ENCODE measurements around the gene ADAMTS18. TPM values are rescaled to one million over a fixed set of nuclear protein-coding genes. Genes with fewer than 3 reads are reported as not detected.
"Not testable (repeated sequence)": the region's sequence is repeated elsewhere in the genome, so short reads cannot be mapped to it uniquely, and the experiment has no call there.

ADAMTS18 gene
- total and polyA plus RNA-seq, 5 donors: not detected

- H3K4me1 ChIP-seq (ENCODE audit: control insufficient read depth, insufficient read depth, low read length); H3K4me3 ChIP-seq (ENCODE audit: low read length); H3K9me3 ChIP-seq (ENCODE audit: control insufficient read depth, low read length); DNase-seq; H3K27ac ChIP-seq (ENCODE audit: low read length); H3K27me3 ChIP-seq (ENCODE audit: control insufficient read depth, insufficient read depth); ATAC-seq; intact Hi-C loops (cut with DNase I): not testable (repeated sequence)
- 68% methylated on average over 8 of the region's 8 CpGs for WGBS
These were observed 155.5 kb downstream of the ADAMTS18 start for GRCh38 chr16:77279316-77279715.

DNA sequence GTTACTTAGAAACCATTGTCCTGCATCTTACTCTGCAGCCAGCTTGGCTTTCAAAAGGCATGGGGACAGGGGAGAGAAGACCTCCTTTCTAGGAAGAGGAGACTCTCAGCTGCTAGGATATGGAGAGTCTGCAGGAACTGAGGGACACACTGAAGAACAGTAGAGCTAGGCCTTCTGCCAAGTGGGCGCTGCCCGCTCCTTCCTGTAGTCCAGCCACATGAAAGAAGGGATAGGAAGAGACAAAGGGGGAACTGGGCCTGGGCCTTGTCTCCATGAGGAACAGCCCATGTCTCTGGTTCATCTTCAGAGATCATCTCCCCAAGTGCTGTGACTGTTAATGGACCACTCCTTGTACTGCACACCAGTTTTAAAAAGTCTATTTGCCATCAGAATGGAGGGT is 157.3 kb downstream of the ADAMTS18 start:
- H3K4me3 ChIP-seq (ENCODE audit: low read length): no peak overlapping the region
- 87% methylated on average over 2 of the region's 2 CpGs for WGBS
- intact Hi-C loops (cut with DNase I): no loop called here

DNA sequence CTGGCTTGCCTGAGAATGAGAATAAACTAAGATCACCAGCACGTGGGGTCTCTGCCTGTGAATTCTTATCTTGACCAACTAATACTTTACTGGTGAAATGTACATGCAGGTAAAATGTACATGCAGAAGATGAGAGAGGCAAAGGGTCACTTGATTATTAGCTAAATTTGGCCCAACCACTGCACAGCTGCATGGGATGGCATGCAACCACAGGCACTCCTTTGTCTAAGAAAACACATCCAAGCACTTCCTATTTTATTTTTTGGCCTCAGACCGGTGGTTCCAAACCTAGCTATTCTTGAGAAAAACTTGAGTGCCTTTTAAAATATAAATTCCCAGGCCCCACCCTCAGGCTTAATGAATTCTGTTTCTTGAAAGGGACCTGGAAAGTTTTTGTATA is 157.7 kb downstream of the ADAMTS18 start:
- Histone ChIP-seq H3K4me3 (ENCODE audit: low read length) (no peak overlapping the region), H3K27ac (ENCODE audit: low read length) (no peak overlapping the region), H3K4me1 (ENCODE audit: control insufficient read depth, insufficient read depth, low read length) (no peaks in the 10 kb centered on the region), H3K27me3 (ENCODE audit: control insufficient read depth, insufficient read depth) (no peaks in the 10 kb centered on the region), H3K9me3 (ENCODE audit: control insufficient read depth, low read length) (no peaks in the 10 kb centered on the region)
- 62% methylated on average over 2 of the region's 2 CpGs for WGBS
- ATAC-seq (no peak), DNase-seq (no peak)
- intact Hi-C loops (cut with DNase I): no loop called here

More for the DNA sequence above, 157.3 kb downstream of the ADAMTS18 start:
- H3K4me1 ChIP-seq (ENCODE audit: control insufficient read depth, insufficient read depth, low read length): no peaks in the 10 kb centered on the region
- no peaks in the 10 kb centered on the region for H3K27me3 ChIP-seq (ENCODE audit: control insufficient read depth, insufficient read depth)
- no peak for ATAC-seq
- no peak overlapping the region for H3K27ac ChIP-seq (ENCODE audit: low read length)
- no peak for DNase-seq
- no peaks in the 10 kb centered on the region for H3K9me3 ChIP-seq (ENCODE audit: control insufficient read depth, low read length)

DNA sequence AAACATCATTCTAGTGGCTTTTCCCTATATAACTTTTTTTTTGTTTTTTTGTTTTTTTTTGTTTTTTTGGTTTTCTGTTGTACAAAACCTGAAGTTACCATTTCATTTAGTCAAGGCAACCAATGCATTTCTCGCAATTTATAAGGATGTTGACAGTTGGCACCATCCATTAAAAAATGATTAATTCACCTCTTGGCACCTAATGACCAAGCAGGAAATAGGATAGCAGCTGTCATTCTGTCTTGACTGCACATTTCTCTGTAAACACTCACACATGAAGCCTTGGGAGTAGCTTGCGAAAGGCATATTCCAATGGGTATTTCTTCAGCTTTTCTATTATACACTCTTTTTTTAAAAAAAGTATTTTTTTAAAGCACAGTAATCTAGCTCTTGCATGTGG is 158.2 kb downstream of the ADAMTS18 start:
- no peak for DNase-seq
- no peaks in the 10 kb centered on the region for H3K4me1 ChIP-seq (ENCODE audit: control insufficient read depth, insufficient read depth, low read length)
- H3K4me3 ChIP-seq (ENCODE audit: low read length): no peak overlapping the region
- no peaks in the 10 kb centered on the region for H3K27me3 ChIP-seq (ENCODE audit: control insufficient read depth, insufficient read depth)
- no peak overlapping the region for H3K27ac ChIP-seq (ENCODE audit: low read length)
- no peak for ATAC-seq
- intact Hi-C loops (cut with DNase I): no loop called here
- H3K9me3 ChIP-seq (ENCODE audit: control insufficient read depth, low read length): no peaks in the 10 kb centered on the region
- 86% methylated on average over 2 of the region's 2 CpGs for WGBS

DNA sequence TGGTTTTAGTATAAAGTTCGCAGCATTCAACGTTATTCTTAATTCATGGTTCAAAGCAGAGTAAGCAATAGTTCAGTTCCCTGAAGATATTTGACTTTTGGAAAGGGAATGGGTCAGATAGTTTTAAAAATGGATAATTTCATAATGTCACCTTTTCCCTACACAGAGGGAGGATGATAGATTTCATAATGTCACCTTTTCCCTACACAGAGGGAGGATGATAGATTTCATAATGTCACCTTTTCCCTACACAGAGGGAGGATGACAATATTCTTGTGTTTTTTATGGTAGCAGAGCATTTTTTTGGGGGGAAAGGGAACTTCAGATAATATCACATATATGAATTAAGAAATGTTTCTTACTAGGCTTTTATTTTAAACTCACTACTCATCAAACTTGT is 159.5 kb downstream of the ADAMTS18 start:
- H3K27me3 ChIP-seq (ENCODE audit: control insufficient read depth, insufficient read depth); H3K4me3 ChIP-seq (ENCODE audit: low read length); H3K27ac ChIP-seq (ENCODE audit: low read length); H3K4me1 ChIP-seq (ENCODE audit: control insufficient read depth, insufficient read depth, low read length); ATAC-seq; H3K9me3 ChIP-seq (ENCODE audit: control insufficient read depth, low read length); intact Hi-C loops (cut with DNase I); DNase-seq: not testable (repeated sequence)
- 90% methylated on average over 2 of the region's 2 CpGs for WGBS

DNA sequence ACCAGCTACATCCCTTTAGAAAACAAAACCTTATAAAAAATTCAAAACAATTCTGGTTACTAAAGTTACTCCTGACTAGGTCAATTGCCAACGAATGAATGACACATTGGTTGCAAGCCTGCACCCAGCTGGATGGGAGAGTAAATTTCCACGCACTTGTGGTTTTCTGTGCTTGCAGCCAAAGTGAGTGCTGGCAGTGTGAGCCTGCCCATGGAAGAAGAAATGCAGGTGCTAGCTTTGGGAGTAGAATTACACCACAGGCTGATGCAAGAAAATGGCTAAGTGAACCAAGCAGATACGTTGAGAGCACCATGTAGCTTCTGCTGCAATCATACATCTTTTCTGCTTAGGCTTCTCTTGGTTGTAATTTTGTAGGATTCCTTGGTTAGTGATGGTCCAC is 161.0 kb downstream of the ADAMTS18 start:
- H3K27me3 ChIP-seq (ENCODE audit: control insufficient read depth, insufficient read depth): no peaks in the 10 kb centered on the region
- H3K4me1 ChIP-seq (ENCODE audit: control insufficient read depth, insufficient read depth, low read length): no peaks in the 10 kb centered on the region
- ATAC-seq (no peak), DNase-seq (no peak)
- H3K27ac ChIP-seq (ENCODE audit: low read length): no peak overlapping the region
- no peaks in the 10 kb centered on the region for H3K9me3 ChIP-seq (ENCODE audit: control insufficient read depth, low read length)
- WGBS: 63% methylated on average over 3 of the region's 3 CpGs
- intact Hi-C loops (cut with DNase I): no loop called here
- H3K4me3 ChIP-seq (ENCODE audit: low read length): no peak overlapping the region

DNA sequence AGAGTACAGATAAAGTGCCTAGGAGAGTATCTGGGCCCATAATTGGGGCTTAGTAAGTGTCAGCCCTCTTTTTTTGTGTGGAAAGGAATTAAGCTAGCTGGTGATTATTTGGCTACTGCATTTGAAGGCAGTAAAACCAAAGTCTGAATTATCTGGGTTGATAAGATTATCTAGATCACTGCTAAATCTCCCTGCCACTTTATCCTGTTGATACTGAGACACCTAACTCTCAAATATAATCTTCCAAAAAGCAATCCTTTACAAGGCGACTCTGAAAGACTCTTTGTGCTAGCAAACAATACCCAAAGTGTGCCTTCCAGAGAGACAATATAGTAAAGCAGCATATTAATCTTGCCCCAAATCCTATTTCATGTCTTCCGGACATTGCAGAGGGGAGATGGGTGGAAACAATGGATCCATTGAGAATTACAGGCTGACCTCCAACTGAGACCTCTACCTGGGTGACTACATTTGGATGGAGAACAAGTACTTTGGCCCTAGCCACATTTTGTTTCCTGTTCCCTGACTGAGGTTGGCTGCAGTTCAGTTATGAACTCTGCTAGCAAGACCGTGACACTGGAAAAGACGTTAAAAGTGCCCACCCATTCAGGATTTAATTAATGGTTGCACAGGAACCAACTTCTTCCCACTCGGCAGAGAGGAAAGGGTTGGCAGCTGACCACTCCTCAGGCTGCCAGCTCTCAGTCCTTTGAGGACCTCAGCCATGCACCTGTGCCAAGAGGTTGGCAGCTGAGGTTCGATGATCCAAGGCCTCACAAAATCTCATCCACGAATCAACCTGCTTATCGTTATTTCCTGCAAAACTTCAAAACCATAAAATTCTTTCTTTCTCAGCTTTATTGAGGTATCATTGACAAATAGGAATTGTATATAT is 163.1 kb downstream of the ADAMTS18 start:
- no peaks in the 10 kb centered on the region for H3K4me1 ChIP-seq (ENCODE audit: control insufficient read depth, insufficient read depth, low read length)
- H3K9me3 ChIP-seq (ENCODE audit: control insufficient read depth, low read length): no peaks in the 10 kb centered on the region
- H3K4me3 ChIP-seq (ENCODE audit: low read length): no peak overlapping the region
- DNase-seq (no peak), ATAC-seq (no peak)
- H3K27ac ChIP-seq (ENCODE audit: low read length): no peak overlapping the region
- 68% methylated on average over 8 of the region's 8 CpGs for WGBS
- intact Hi-C loops (cut with DNase I): no loop called here
- H3K27me3 ChIP-seq (ENCODE audit: control insufficient read depth, insufficient read depth): no peaks in the 10 kb centered on the region

GRCh38 chr16:77266185-77266584 is 168.6 kb downstream of the ADAMTS18 start:
- H3K4me1 ChIP-seq (ENCODE audit: control insufficient read depth, insufficient read depth, low read length); intact Hi-C loops (cut with DNase I); DNase-seq; H3K27me3 ChIP-seq (ENCODE audit: control insufficient read depth, insufficient read depth); ATAC-seq; H3K27ac ChIP-seq (ENCODE audit: low read length); H3K9me3 ChIP-seq (ENCODE audit: control insufficient read depth, low read length); H3K4me3 ChIP-seq (ENCODE audit: low read length): not testable (repeated sequence)
- WGBS: 70% methylated on average over 1 of the region's 1 CpG

GRCh38 chr16:77262971-77263370 is 171.9 kb downstream of the ADAMTS18 start:
- 62% methylated on average over 3 of the region's 3 CpGs for WGBS
- DNase-seq (no peak), ATAC-seq (no peak)
- H3K27me3 ChIP-seq (ENCODE audit: control insufficient read depth, insufficient read depth): no peaks in the 10 kb centered on the region
- no peaks in the 10 kb centered on the region for H3K4me1 ChIP-seq (ENCODE audit: control insufficient read depth, insufficient read depth, low read length)
- intact Hi-C loops (cut with DNase I): no loop called here
- H3K4me3 ChIP-seq (ENCODE audit: low read length): no peak overlapping the region
- no peaks in the 10 kb centered on the region for H3K9me3 ChIP-seq (ENCODE audit: control insufficient read depth, low read length)
- no peak overlapping the region for H3K27ac ChIP-seq (ENCODE audit: low read length)

GRCh38 chr16:77250400-77250799 is 184.4 kb downstream of the ADAMTS18 start:
- DNase-seq (no peak), ATAC-seq (no peak)
- Histone ChIP-seq H3K27ac (ENCODE audit: low read length) (no peak overlapping the region), H3K27me3 (ENCODE audit: control insufficient read depth, insufficient read depth) (no peaks in the 10 kb centered on the region), H3K9me3 (ENCODE audit: control insufficient read depth, low read length) (no peaks in the 10 kb centered on the region), H3K4me3 (ENCODE audit: low read length) (no peak overlapping the region), H3K4me1 (ENCODE audit: control insufficient read depth, insufficient read depth, low read length) (no peaks in the 10 kb centered on the region)
- intact Hi-C loops (cut with DNase I): no loop called here
- WGBS: 70% methylated on average over 4 of the region's 4 CpGs

GRCh38 chr16:77246150-77246549 is 188.7 kb downstream of the ADAMTS18 start:
- WGBS: 79% methylated on average over 2 of the region's 2 CpGs
- intact Hi-C loops (cut with DNase I): loop anchor here in 1 of 4 donors (10.0 kb wide), 1 partner anchor 419 kb away; no protein-coding TSS in a partner anchor
- H3K9me3 ChIP-seq (ENCODE audit: control insufficient read depth, low read length): no peaks in the 10 kb centered on the region
- H3K4me3 ChIP-seq (ENCODE audit: low read length): no peak overlapping the region
- no peak for ATAC-seq
- no peaks in the 10 kb centered on the region for H3K4me1 ChIP-seq (ENCODE audit: control insufficient read depth, insufficient read depth, low read length)
- DNase-seq: no peak
- no peaks in the 10 kb centered on the region for H3K27me3 ChIP-seq (ENCODE audit: control insufficient read depth, insufficient read depth)
- H3K27ac ChIP-seq (ENCODE audit: low read length): no peak overlapping the region

All from right cardiac atrium (tissue), 5 donors.